Gastrocnemius medialis (tissue), 4 donors: ENCODE results near the gene SPRR2B.

ENCODE experiments used
- POLR2A ChIP-seq, 2 donors: fragments of 450-650 bp; IDR thresholded peaks; one replicate each; pipeline ENCODE4 v1.6.1; 2017; ENCODE audit warnings: antibody characterized with exemption in 2 of 2, mild to moderate bottlenecking in 2 of 2, moderate library complexity in 2 of 2
- TF ChIP-seq, protein P1 (sequence below), 5 experiments: fragments of 450-650 bp in 3 of 5; fragments of 200-600 bp in 2 of 5; sonication (generic) in 2 of 5; IDR thresholded peaks in 4 of 5; conservative IDR thresholded peaks in 1 of 5; 1 replicate in 4 of 5; 2 replicates in 1 of 5; pipeline ENCODE4 v1.5.1; 2016 to 2019; ENCODE audit warnings: antibody characterized with exemption in 5 of 5, mild to moderate bottlenecking in 3 of 5, moderate library complexity in 3 of 5

DNA sequence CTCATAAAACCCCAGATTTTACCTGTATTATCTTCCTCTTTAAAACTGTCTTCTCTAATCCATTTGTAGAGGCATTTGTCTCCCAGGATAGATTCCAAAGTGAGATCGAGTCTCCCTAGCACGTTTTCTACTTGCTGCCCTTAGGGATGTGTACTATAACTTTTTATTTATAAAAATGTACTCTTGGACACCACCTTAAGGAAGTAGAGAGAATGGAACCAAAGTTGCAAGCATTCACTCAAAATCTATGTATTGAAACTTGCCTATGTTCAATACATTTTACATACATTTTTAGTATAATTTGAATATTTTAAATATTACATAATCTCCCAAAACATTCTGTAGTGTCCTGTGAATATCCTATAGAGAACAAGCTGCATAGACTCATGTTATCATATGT lies 13.3 kb downstream of the SPRR2B start:
- TF ChIP-seq, protein P1, sequence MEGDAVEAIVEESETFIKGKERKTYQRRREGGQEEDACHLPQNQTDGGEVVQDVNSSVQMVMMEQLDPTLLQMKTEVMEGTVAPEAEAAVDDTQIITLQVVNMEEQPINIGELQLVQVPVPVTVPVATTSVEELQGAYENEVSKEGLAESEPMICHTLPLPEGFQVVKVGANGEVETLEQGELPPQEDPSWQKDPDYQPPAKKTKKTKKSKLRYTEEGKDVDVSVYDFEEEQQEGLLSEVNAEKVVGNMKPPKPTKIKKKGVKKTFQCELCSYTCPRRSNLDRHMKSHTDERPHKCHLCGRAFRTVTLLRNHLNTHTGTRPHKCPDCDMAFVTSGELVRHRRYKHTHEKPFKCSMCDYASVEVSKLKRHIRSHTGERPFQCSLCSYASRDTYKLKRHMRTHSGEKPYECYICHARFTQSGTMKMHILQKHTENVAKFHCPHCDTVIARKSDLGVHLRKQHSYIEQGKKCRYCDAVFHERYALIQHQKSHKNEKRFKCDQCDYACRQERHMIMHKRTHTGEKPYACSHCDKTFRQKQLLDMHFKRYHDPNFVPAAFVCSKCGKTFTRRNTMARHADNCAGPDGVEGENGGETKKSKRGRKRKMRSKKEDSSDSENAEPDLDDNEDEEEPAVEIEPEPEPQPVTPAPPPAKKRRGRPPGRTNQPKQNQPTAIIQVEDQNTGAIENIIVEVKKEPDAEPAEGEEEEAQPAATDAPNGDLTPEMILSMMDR (IDR thresholded peaks at IDR 0.05 in 4 of 5, conservative IDR thresholded peaks at IDR 0.05 in 1 of 5), result no peak
- no peak for TF ChIP-seq POLR2A (IDR thresholded peaks at IDR 0.05)
